ENCODE results near the gene DNLZ.

The DNLZ gene

DNA sequence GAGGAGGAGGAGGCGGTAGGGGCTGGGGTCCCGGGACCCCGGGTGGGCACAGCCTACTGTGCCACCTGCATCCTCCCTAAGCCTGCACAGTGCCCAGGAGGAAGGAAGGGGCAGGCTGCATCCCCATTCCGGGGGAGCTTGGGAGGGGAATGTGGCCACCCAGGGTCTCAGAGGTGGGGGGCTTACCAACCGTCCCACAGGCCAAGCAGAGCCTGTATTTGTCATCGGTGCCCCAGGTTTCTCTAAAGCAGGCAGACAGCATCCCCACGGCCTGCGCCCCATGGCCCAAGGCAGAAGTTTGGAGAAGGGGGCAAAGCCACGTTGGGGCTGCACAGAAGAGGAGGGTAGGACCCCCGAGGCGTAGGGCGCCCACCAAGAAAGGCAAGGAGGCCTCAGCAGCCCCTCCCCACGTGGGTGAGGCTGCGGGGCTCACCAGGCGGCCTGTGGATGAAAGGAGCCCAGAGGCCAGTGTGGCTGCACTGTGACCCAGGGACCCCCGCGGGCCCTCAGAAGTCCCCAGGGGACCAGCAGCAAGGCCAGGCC lies 36.7 kb downstream of the DNLZ start:
- no peak for DNase-seq (ENCODE audit: low read depth)
- H3K4me3 ChIP-seq (ENCODE audit: low read depth, low read length), result peak overlapping the region; percentile 68
- no peak for TF ChIP-seq CTCF (IDR thresholded peaks at IDR 0.05; ENCODE audit: control insufficient read depth, extremely low read depth, insufficient read depth)

DNA sequence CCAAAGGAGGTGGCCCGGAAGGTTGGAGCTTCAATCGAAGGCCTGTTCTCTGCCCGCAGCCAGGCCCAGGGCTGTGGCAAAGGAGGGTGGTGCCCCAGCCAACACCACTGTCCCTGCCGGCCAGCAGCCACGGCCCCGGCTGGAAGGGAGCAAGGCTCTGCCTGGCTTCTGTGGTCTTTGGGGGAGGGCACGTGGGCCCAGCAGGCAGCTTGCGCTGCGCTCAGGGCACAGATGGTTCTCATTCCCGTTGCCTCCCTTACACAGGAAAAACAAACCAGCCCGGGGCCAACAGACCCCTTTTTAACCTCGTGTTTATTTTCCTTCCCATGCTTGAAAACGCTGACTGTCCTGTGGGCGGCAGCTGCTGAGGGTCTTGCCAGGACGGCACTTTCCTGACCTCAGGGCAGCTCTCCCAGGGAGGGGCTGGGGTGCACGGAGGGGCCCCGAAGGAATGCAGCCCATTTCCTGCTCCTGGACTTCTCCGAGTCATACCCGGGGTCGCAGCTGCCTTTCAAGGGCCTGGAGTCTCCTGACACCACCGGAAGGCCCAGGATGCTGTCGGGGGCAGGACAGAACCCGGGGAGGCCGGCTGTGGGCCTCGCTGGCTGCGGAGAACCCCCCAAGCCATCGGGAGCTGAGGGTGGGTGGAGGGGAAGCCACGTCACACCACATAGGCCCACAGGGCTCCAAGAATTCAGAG lies 37.3 kb downstream of the DNLZ start:
- no peak for TF ChIP-seq CTCF (IDR thresholded peaks at IDR 0.05; ENCODE audit: control insufficient read depth, extremely low read depth, insufficient read depth)
- no peak overlapping the region for H3K4me3 ChIP-seq (ENCODE audit: low read depth, low read length)
- DNase-seq (ENCODE audit: low read depth), result no peak

DNA sequence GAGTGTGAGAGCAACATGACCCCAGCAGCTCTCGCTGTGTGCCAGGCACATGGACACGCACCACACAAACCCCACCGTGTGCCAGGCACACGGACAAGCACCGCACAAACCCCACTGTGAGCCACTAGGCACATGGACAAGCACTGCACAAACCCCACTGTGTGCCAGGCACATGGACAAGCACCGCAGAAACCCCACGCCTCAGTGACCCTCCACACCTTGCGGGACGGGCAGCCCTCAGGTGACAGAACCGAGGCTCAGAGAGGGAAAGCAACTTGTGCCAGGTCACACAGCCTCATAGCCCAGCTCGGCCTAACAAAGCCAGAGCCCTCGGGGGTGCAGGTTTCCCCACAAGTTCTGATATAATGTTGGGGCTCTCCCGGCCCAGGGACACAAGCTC lies 38.2 kb downstream of the DNLZ start:
- TF ChIP-seq CTCF (IDR thresholded peaks at IDR 0.05; ENCODE audit: control insufficient read depth, extremely low read depth, insufficient read depth), result no peak
- no peak for DNase-seq (ENCODE audit: low read depth)
- H3K4me3 ChIP-seq (ENCODE audit: low read depth, low read length), result no peak overlapping the region

- no peak overlapping the region for H3K4me3 ChIP-seq (ENCODE audit: low read depth, low read length)
- DNase-seq (ENCODE audit: low read depth), result no peak
- TF ChIP-seq CTCF (IDR thresholded peaks at IDR 0.05; ENCODE audit: control insufficient read depth, extremely low read depth, insufficient read depth), result no peak
Measured at GRCh38 chr9:136324501-136325300, 38.8 kb downstream of the DNLZ start.

DNA sequence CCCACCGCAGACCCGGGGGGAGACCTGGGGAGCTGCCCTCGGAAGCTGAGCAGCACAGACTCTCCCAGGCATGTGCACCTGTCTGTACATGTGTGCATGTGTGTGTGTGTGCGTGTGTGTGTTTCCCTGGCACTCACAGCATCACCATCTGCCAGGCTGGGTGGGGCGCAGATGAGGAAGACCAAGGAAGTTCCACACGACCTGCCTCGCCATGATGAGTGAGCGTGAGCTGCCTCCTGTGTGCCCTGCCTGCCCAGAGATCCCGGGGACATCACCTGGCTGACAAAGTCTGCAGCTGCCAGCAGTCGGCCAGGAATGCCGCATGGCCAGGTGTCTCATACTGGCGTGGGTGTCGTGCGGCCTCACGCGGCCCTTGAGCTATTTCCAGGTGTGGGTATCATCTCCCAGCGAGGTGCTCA lies 40.2 kb downstream of the DNLZ start:
- DNase-seq (ENCODE audit: low read depth), result no peak
- no peak overlapping the region for H3K4me3 ChIP-seq (ENCODE audit: low read depth, low read length)
- TF ChIP-seq CTCF (IDR thresholded peaks at IDR 0.05; ENCODE audit: control insufficient read depth, extremely low read depth, insufficient read depth), result no peak

- DNase-seq (ENCODE audit: low read depth), result no peak
- TF ChIP-seq CTCF (IDR thresholded peaks at IDR 0.05; ENCODE audit: control insufficient read depth, extremely low read depth, insufficient read depth), result no peak
- no peak overlapping the region for H3K4me3 ChIP-seq (ENCODE audit: low read depth, low read length)
Measured at GRCh38 chr9:136322756-136323330, 40.7 kb downstream of the DNLZ start.
